ENCODE measurements around the gene IQGAP2.
A peak's percentile ranks its signal among the peaks of the same experiment; 100 is the strongest.
"Not testable (repeated sequence)": the region's sequence is repeated elsewhere in the genome, so short reads cannot be mapped to it uniquely, and the experiment has no call there.

IQGAP2 gene

GRCh38 chr5:76547891-76548524, 144.9 kb downstream of the IQGAP2 start:
- no peaks in the 10 kb centered on the region for H3K36me3 ChIP-seq (ENCODE audit: insufficient read depth, low read length)
- H2AFZ ChIP-seq (ENCODE audit: low read length): no peak overlapping the region
- H4K20me1 ChIP-seq (ENCODE audit: insufficient read depth, low read length, poor library complexity, severe bottlenecking): no peaks in the 10 kb centered on the region
- H3K9ac ChIP-seq (ENCODE audit: low read depth, low read length, poor library complexity, severe bottlenecking): peak overlapping the region; percentile 58
- no peak for TF ChIP-seq EZH2phosphoT487 (IDR thresholded peaks at IDR 0.05; ENCODE audit: borderline replicate concordance)
- TF ChIP-seq CTCF (conservative IDR thresholded peaks at IDR 0.05; ENCODE audit: low read length): no peak
- H3K4me3 ChIP-seq (ENCODE audit: low read length, poor library complexity, severe bottlenecking): peak overlapping the region; percentile 59
- peaks cover 63% of the 10 kb centered on the region for H3K79me2 ChIP-seq (ENCODE audit: insufficient read depth, low read length)
- H3F3A ChIP-seq (ENCODE audit: low read depth): peaks cover 14% of the 10 kb centered on the region
- H3K27me3 ChIP-seq (ENCODE audit: insufficient read depth, low read length, poor library complexity, severe bottlenecking): no peaks in the 10 kb centered on the region
- H3K9me3 ChIP-seq (ENCODE audit: insufficient read depth, low read depth, low read length): no peaks in the 10 kb centered on the region
- H3K9me2 ChIP-seq (replicated peaks; ENCODE audit: low read depth, low read length): no peaks in the 10 kb centered on the region
- H3K4me2 ChIP-seq (ENCODE audit: low read depth, low read length, poor library complexity, severe bottlenecking): peak overlapping the region; percentile 71
- peaks cover 54% of the 10 kb centered on the region for H3K4me1 ChIP-seq (ENCODE audit: insufficient read depth, low read length, poor library complexity, severe bottlenecking)

- no peak for TF ChIP-seq CTCF (conservative IDR thresholded peaks at IDR 0.05; ENCODE audit: low read length)
- TF ChIP-seq EZH2phosphoT487 (IDR thresholded peaks at IDR 0.05; ENCODE audit: borderline replicate concordance): no peak
- Histone ChIP-seq H3K36me3 (ENCODE audit: insufficient read depth, low read length) (no peaks in the 10 kb centered on the region), H3K9ac (ENCODE audit: low read depth, low read length, poor library complexity, severe bottlenecking) (peak overlapping the region; percentile 58), H3K9me3 (ENCODE audit: insufficient read depth, low read depth, low read length) (no peaks in the 10 kb centered on the region), H3K9me2 (replicated peaks; ENCODE audit: low read depth, low read length) (no peaks in the 10 kb centered on the region), H3K4me3 (ENCODE audit: low read length, poor library complexity, severe bottlenecking) (peak overlapping the region; percentile 59), H3K4me1 (ENCODE audit: insufficient read depth, low read length, poor library complexity, severe bottlenecking) (peaks cover 54% of the 10 kb centered on the region), H2AFZ (ENCODE audit: low read length) (no peak overlapping the region), H3K27me3 (ENCODE audit: insufficient read depth, low read length, poor library complexity, severe bottlenecking) (no peaks in the 10 kb centered on the region), H3K4me2 (ENCODE audit: low read depth, low read length, poor library complexity, severe bottlenecking) (peak overlapping the region; percentile 71), H4K20me1 (ENCODE audit: insufficient read depth, low read length, poor library complexity, severe bottlenecking) (no peaks in the 10 kb centered on the region), H3K79me2 (ENCODE audit: insufficient read depth, low read length) (peaks cover 69% of the 10 kb centered on the region), H3F3A (ENCODE audit: low read depth) (peaks cover 7% of the 10 kb centered on the region)
These were observed 145.6 kb downstream of the IQGAP2 start for GRCh38 chr5:76548525-76549229.

- not testable (repeated sequence) for H2AFZ ChIP-seq (ENCODE audit: low read length); H4K20me1 ChIP-seq (ENCODE audit: insufficient read depth, low read length, poor library complexity, severe bottlenecking); H3K27me3 ChIP-seq (ENCODE audit: insufficient read depth, low read length, poor library complexity, severe bottlenecking); H3K4me3 ChIP-seq (ENCODE audit: low read length, poor library complexity, severe bottlenecking); H3F3A ChIP-seq (ENCODE audit: low read depth); H3K9me3 ChIP-seq (ENCODE audit: insufficient read depth, low read depth, low read length); H3K4me2 ChIP-seq (ENCODE audit: low read depth, low read length, poor library complexity, severe bottlenecking); H3K36me3 ChIP-seq (ENCODE audit: insufficient read depth, low read length); H3K9me2 ChIP-seq (replicated peaks; ENCODE audit: low read depth, low read length); H3K9ac ChIP-seq (ENCODE audit: low read depth, low read length, poor library complexity, severe bottlenecking)
- H3K79me2 ChIP-seq (ENCODE audit: insufficient read depth, low read length): peaks cover 67% of the 10 kb centered on the region
- peaks cover 63% of the 10 kb centered on the region for H3K4me1 ChIP-seq (ENCODE audit: insufficient read depth, low read length, poor library complexity, severe bottlenecking)
These were observed 147.8 kb downstream of the IQGAP2 start for GRCh38 chr5:76550881-76551280.
